Measurements from ENCODE around the gene NUDT21. TPM values are rescaled to one million over a fixed set of nuclear protein-coding genes. Genes with fewer than 3 reads are reported as not detected.
"Not testable (repeated sequence)": the region's sequence is repeated elsewhere in the genome, so short reads cannot be mapped to it uniquely, and the experiment has no call there.

The NUDT21 gene
- total and polyA plus RNA-seq, 2 donors from 2014 or later, result 47.1 to 117 TPM

DNA sequence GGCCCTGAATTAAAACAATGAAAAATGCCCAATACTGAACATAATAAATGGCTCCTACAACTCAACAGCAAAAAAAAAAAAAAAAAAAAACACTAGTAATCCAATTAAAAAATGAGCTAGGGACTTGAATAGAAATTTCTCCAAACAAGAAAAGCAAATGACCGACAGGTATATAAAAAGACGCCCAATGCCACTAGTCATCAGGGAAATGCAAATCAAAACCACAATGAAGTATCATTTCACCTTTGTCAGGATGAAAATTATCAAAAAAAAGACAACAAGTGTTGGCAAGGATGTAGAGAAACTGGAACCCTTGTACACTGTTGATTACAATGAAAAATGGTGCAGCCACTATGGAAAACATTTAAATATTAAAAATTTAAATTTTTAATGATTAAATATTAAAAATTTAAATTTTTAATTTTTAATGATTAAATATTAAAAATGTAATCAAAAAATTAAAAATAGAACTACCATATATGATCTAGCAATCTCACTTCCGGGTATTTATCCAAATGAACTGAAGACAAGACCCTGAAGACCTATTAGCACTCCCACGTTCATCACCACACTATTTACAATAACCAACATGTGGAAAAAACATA is 40.6 kb upstream of the NUDT21 start:
- Histone ChIP-seq H3K9ac (ENCODE audit: low read length in 3 of 3) (no peak overlapping the region), H3K36me3 (ENCODE audit: control insufficient read depth in 2 of 3, insufficient read depth in 3 of 3, low read length in 3 of 3) (peaks cover 0 to 4% (median 2%) of the 10 kb centered on the region in 3 donors), H3K9me3 (ENCODE audit: control insufficient read depth in 2 of 3, insufficient read depth in 1 of 3, low read length in 3 of 3) (no peaks in the 10 kb centered on the region), H3K4me3 (ENCODE audit: low read length in 3 of 3) (no peak overlapping the region), H3K4me1 (ENCODE audit: control insufficient read depth in 2 of 3, insufficient read depth in 2 of 3, low read depth in 1 of 3, low read length in 3 of 3) (no peaks in the 10 kb centered on the region), H3K27me3 (ENCODE audit: control insufficient read depth, insufficient read depth, low read length) (no peaks in the 10 kb centered on the region), H3K27ac (ENCODE audit: low read depth in 2 of 2, low read length in 2 of 2) (no peak overlapping the region)
- DNase-seq (no peak), FAIRE-seq (peak; percentile 57)
- intact Hi-C loops (cut with DNase I), result no loop called here
- TF ChIP-seq, protein P1, sequence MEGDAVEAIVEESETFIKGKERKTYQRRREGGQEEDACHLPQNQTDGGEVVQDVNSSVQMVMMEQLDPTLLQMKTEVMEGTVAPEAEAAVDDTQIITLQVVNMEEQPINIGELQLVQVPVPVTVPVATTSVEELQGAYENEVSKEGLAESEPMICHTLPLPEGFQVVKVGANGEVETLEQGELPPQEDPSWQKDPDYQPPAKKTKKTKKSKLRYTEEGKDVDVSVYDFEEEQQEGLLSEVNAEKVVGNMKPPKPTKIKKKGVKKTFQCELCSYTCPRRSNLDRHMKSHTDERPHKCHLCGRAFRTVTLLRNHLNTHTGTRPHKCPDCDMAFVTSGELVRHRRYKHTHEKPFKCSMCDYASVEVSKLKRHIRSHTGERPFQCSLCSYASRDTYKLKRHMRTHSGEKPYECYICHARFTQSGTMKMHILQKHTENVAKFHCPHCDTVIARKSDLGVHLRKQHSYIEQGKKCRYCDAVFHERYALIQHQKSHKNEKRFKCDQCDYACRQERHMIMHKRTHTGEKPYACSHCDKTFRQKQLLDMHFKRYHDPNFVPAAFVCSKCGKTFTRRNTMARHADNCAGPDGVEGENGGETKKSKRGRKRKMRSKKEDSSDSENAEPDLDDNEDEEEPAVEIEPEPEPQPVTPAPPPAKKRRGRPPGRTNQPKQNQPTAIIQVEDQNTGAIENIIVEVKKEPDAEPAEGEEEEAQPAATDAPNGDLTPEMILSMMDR (IDR thresholded peaks at IDR 0.05; ENCODE audit: borderline replicate concordance, extremely low read depth, insufficient read depth), result no peak

DNA sequence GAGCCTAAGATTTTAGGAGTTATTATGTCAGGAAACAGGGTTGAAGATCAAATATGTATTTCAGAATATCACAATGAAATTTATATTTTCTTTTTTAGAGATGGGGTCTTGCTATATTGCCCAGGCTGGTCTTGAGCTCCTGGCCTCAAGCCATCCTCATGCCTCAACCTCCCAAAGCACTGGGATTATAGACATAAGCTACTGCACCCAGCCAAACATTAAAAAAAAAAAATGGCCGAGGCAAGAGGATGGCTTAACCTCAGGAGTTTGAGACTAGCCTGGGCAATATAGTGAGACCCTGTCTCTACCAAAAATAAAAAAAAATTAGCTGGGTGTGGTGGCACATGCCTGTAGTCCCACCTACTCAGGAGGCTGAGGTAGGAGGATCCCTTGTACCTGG is 37.7 kb upstream of the NUDT21 start:
- H3K27me3 ChIP-seq (ENCODE audit: control insufficient read depth, insufficient read depth, low read length); H3K9me3 ChIP-seq (ENCODE audit: control insufficient read depth in 2 of 3, insufficient read depth in 1 of 3, low read length in 3 of 3); H3K27ac ChIP-seq (ENCODE audit: low read depth in 2 of 2, low read length in 2 of 2); FAIRE-seq; H3K9ac ChIP-seq (ENCODE audit: low read length in 3 of 3); intact Hi-C loops (cut with DNase I); H3K4me1 ChIP-seq (ENCODE audit: control insufficient read depth in 2 of 3, insufficient read depth in 2 of 3, low read depth in 1 of 3, low read length in 3 of 3); H3K4me3 ChIP-seq (ENCODE audit: low read length in 3 of 3); DNase-seq: not testable (repeated sequence)
- H3K36me3 ChIP-seq (ENCODE audit: control insufficient read depth in 2 of 3, insufficient read depth in 3 of 3, low read length in 3 of 3), result peaks cover 2 to 18% (median 8%) of the 10 kb centered on the region in 3 donors

DNA sequence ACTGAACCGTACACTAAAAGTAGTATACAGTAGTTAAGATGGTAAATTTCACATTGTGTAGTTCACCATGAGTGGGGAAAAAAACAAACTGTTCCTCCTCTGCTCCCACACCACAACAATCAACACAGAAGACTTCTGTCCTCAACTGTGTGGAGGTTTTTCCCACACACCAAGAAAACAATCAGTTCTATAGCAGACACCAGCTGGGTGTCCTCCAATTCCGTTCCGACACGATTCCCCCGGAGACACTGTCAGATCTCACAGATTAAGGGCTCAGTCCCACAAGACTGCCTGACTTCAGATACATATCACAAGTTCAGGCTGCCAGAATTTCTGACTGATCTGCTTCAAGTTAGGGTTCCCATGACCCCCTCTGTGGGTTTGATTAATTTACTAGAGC is 36.9 kb upstream of the NUDT21 start:
- H3K27ac ChIP-seq (ENCODE audit: low read depth in 2 of 2, low read length in 2 of 2), result no peak overlapping the region
- no peak overlapping the region for H3K4me3 ChIP-seq (ENCODE audit: low read length in 3 of 3)
- no peaks in the 10 kb centered on the region for H3K27me3 ChIP-seq (ENCODE audit: control insufficient read depth, insufficient read depth, low read length)
- peaks cover 2 to 22% (median 8%) of the 10 kb centered on the region in 3 donors for H3K36me3 ChIP-seq (ENCODE audit: control insufficient read depth in 2 of 3, insufficient read depth in 3 of 3, low read length in 3 of 3)
- TF ChIP-seq, protein P1 (IDR thresholded peaks at IDR 0.05; ENCODE audit: borderline replicate concordance, extremely low read depth, insufficient read depth), result no peak
- no peaks in the 10 kb centered on the region for H3K4me1 ChIP-seq (ENCODE audit: control insufficient read depth in 2 of 3, insufficient read depth in 2 of 3, low read depth in 1 of 3, low read length in 3 of 3)
- no peaks in the 10 kb centered on the region for H3K9me3 ChIP-seq (ENCODE audit: control insufficient read depth in 2 of 3, insufficient read depth in 1 of 3, low read length in 3 of 3)
- DNase-seq (peak in 2 of 5 donors; percentile 13 to 14), FAIRE-seq (no peak)
- no peak overlapping the region for H3K9ac ChIP-seq (ENCODE audit: low read length in 3 of 3)
- intact Hi-C loops (cut with DNase I), result no loop called here

DNA sequence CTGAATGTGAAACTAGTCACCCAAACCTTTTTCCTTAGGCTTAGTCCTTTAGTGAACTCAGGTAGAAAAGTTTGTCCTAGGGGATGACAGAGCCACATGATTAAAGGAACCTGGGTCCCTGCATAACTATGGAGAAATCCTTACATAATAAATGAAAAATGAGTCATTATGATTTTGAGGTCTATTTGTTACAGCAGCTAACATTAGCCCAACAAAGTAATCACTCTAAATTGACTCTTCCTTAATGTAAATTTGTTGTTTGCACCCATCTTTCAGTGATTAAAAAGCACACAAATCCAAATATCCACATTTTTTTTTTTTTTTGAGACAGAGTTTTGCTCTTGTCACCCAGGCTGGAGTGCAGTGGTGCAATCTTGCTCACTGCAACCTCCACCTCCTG is 32.3 kb upstream of the NUDT21 start:
- Histone ChIP-seq H3K4me3 (ENCODE audit: low read length in 3 of 3) (no peak overlapping the region), H3K4me1 (ENCODE audit: control insufficient read depth in 2 of 3, insufficient read depth in 2 of 3, low read depth in 1 of 3, low read length in 3 of 3) (no peaks in the 10 kb centered on the region), H3K27ac (ENCODE audit: low read depth in 2 of 2, low read length in 2 of 2) (no peak overlapping the region), H3K9me3 (ENCODE audit: control insufficient read depth in 2 of 3, insufficient read depth in 1 of 3, low read length in 3 of 3) (no peaks in the 10 kb centered on the region), H3K9ac (ENCODE audit: low read length in 3 of 3) (no peak overlapping the region), H3K27me3 (ENCODE audit: control insufficient read depth, insufficient read depth, low read length) (no peaks in the 10 kb centered on the region), H3K36me3 (ENCODE audit: control insufficient read depth in 2 of 3, insufficient read depth in 3 of 3, low read length in 3 of 3) (peaks cover 2 to 49% (median 18%) of the 10 kb centered on the region in 3 donors)
- intact Hi-C loops (cut with DNase I), result no loop called here
- no peak for DNase-seq
- TF ChIP-seq, protein P1 (IDR thresholded peaks at IDR 0.05; ENCODE audit: borderline replicate concordance, extremely low read depth, insufficient read depth), result no peak
- no peak for FAIRE-seq

Measured in kidney (tissue), 14 donors.